GM19238 (cell line): ENCODE measurements around the gene JMJD1C.
"Not testable (repeated sequence)": the region's sequence is repeated elsewhere in the genome, so short reads cannot be mapped to it uniquely, and the experiment has no call there.

ENCODE experiments used
- DNase-seq: peaks from one replicate; pipeline ENCODE4 v3.0.0; 2011; ENCODE audit warnings: low spot score; ENCODE audit not compliant: insufficient read length

The JMJD1C gene

DNA sequence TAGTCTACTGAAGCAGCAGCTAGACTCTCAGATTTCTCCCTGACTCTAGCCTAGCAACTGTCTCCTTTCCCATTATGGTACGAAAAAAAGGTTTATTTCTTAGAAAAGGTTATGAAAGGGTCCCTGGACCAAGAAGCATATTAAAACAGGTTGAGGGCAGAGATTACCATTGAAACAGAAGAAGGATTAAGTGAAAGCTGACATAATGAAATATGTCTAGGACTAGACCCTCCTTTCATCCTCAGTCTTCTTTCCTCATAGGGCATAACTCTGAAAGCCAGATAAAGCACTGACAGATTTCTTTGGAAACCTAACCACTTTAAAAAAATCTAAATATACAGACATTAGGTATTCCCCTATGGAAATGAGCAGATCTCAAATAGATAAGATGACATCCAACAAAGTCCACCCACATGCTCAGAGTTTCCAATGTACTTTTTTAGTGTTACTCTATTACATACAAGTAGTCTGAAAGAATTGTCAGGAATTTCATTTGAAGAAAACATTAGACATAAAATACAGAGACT lies 58.6 kb downstream of the JMJD1C start:
- DNase-seq = no peak

DNA sequence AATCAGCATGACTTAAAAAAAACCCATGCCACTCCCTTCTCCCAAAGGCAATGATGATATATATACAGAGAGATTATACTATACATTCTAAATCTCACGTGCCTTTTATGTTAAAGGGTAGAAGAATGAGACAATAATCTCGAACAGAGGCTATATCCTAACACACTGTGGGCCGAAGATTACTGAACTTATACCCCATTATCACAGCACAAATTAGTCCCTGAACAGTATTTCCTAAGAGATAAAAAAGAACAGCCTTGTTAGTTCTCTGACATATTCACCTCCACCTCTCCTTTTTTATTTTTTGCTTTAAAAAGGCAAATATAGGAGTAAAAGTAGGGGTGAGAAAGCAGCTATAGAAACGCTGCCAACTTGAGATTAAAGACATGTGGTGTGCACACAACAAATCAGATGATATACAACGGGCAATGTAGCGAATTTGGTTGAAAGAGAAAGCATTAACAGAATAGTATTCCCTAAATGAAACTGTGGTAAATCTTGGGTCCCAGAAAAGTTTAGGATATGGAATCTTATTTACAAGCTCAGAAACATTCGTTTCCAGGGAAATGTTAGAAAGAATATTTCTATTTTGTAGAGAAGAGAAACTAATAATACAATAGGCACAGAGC lies 69.5 kb downstream of the JMJD1C start:
- no peak for DNase-seq

DNA sequence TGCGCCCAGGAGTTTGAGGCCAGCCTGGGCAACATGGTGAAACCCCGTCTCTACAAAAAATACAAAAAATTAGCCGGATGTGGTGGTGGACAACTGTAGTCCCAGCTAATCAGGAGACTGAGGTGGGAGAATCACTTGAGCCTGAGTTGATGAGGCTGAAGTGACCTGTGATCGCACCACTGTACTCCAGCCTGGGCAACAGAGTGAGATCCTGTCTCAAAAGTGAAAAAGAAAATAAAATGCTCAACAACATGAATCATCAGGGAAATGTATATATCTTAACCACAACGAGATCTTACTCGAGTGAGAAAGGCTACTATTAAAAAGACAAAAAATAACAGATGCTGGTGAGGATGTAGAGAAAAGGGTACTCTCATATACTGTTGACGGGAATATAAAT lies 72.7 kb downstream of the JMJD1C start:
- no peak for DNase-seq

DNA sequence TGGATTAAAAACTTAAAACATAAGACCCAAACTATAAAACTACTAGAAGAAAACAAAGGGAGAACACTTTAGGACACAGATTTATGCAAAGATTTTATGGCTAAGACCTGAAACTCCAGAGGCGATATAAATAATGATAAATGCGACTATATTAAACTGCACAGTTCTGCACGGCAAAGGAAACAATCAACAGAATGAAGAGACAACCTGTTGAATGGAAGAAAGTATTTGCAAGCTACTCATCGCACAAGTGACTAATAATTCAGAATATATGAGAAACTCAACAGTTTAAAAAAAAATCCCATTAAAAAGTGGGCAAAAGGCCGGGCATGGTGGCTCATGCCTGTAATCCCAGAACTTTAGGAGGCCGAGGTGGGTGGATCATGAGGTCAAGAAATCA lies 73.6 kb downstream of the JMJD1C start:
- DNase-seq = no peak

DNA sequence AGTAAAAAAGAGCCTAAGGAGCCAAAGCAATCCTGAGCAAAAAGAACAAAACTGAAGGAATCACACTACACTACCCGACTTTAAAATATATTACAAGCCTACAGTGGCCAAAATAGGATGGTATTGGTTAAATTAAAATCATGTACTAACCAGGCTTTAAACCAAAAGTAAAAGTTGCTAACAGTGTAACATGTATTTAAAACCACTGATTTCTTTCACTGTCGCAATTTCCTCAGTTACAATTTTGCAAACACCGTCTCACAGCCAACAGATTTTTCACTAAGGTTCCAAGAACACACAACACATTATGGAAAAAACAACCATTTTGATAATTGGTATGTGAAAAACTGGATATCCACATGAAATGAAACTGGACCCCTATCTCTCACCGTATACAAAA lies 74.0 kb downstream of the JMJD1C start:
- DNase-seq = no peak

DNA sequence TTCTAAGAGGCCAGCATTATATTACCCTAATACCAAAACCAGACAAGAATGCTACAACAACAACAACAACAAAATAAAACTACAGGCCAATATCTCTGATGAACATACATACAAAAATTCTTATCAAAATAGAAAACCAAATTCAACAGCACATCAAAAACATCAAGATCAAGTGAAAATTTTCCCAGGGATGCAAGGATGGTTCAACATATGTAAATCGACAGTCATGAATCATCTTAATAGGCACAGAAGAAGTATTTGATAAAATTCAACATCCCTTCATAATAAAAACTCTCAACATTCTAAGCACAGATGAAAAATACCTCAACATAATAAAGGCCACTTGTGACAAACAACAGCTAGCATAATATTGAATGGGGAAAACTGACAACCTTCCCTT lies 75.3 kb downstream of the JMJD1C start:
- DNase-seq = no peak

DNA sequence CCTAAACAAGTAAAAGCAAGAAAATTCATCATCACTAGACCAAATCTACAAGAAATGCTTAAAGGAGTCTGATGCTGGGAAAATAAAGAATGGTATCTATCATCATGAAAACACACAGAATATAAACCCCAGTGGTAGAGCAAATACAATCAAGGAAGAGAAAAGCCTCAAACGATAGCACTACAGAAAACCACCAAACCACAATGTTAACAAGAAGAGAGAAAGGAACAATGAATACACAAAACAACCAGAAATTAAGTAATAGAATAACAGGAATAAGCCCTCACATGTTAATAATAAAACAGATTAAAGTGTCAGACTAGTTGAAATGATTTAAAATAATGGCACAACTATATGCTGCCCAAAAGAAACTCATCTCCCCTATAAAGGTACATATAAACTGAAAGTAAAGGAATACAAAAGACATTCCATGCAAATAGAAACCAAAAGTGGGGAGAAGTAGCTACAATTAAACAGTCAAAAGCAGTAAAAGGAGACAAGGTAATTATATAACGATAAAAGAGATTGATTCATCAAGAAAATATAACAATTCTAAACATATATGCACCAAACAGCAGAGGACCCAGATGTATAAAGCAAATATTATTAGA lies 77.3 kb downstream of the JMJD1C start:
- no peak for DNase-seq

DNA sequence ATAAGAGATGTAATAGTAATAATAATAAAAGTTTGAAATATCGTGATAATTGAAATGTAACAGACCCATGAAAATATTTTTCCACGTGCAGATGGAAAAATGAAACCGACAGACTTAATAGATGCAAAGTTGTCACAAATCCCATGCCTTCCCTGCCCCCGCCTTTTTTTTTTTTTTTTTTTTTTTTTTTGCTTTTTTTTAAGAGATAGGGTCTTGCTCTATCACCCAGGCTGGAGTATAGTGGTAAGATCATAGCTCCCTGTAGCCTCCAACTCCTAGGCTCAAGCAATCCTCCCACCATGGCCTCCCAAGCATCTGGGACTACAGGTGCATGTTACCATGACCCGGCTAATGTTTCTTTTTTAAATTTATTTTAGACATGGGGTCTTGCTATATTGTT lies 80.5 kb downstream of the JMJD1C start:
- no peak for DNase-seq

DNA sequence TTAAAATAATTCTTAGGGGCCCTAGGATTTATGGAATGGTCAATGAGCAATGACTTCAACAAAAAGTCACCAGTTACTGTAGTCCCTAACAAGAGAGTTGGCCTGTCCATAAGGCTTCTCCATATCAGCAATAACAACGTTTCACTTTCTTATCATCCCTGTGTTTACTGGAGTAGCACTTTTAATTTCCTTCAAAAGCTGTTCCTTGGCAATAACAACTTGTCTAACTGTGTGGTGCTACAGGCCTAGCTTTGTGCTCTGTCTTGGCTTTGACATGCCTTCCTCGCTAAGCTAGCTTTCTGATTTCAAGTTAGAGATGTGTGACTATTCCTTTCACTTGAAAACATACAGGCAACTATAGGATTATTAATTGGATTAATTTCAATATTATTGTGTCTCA lies 81.1 kb downstream of the JMJD1C start:
- DNase-seq = no peak

DNA sequence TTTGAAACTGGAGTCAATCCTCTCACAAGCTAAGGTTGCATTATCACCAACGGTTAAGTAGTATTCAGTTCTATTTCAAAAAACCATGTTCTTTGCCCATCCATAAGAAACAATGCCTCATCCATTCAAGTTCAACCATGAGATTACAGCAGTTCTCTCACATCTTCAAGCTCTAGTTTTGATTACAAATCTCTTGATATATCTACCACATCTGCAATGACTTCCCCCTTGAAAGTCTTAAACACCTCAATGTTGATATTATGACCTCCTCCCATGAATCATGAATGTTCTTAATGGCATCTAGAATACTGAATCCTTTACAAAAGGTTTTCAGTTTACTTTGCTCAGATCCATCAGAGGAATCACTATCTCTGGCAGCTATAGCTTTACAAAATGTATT lies 81.8 kb downstream of the JMJD1C start:
- DNase-seq = no peak

DNA sequence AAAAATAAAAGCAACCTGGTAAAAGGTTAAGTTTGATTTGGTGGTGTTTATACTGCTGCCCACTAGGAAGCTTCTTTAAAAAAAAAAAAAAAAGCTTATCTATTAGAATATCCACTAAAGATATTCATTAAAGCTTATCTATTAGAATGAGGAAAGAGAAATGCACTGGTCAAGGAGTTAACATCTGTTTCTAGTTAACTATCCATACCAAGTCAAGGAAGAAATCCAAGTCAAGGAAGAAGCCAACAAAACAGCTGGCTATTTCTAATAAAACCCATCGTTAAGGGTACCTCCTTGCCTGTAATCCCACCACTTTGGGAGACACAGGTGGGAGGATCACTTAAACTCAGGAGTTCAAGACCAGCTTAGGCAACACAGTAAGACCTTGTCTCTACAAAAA lies 82.6 kb downstream of the JMJD1C start:
- no peak for DNase-seq

DNA sequence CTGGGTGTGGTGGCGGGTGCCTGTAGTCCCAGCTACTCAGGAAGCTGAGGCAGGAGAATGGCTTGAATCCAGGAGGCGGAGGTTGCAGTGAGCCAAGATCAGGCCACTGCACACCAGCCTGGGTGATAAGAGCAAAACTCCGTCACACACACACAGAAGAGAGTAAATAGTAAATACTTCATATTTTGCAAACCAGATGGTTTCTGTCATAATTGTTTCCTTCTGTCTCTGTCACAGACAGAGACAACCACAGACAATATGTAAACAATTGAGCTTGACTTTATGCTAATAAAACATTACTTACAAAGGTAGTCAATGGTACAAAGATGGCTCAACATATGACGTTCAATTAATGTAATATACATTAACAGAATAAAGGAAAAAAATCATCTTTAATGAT lies 83.7 kb downstream of the JMJD1C start:
- DNase-seq = no peak

DNA sequence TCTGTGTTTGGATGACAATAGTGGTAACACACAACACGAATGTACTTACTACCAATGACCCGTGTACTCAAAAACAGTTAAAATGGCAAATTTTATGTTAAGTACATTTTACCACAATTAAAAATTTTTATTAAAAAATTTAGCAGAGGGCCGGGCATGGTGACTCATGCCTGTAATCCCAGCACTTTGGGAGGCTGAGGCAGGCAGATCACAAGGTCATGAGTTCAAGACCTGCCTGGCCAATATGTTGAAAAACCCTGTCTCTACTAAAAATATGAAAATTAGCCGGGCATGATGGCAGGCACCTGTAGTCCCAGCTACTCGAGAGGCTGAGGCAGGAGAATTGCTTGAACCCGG lies 88.5 kb downstream of the JMJD1C start:
- DNase-seq = not testable (repeated sequence)

DNA sequence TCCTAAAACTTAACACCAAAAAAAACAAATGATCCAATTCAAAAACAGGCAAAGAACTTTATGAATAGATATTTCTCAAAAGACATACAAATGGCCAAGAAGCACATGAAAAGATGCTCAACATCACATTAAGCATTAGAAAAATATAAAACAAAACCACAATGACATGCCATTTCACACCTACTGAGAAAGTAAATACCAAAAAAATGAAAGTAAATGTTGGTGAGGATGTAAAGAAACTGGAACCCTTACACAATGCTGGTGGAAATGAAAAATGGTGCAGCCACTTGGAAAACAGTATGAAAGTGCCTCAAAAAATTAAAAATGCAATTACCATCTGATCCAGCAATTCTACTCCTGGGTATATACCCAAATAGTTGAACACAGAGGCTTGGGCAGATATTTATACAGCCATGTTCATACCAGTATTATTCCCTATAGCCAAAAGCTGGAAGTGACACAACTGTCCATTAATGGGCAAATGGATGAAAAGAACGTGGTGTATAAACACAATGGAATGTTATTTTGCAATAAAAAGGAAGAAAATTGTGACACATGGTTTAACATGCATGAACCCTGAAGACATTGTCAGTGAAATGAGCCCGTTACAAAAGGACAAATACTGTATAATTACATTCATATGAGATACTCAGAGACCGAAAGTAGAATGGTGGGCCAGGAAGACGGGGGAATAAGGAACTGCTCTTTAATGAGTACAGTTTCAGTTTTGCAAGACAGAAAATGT lies 89.0 kb downstream of the JMJD1C start:
- peak; percentile 16 for DNase-seq

DNA sequence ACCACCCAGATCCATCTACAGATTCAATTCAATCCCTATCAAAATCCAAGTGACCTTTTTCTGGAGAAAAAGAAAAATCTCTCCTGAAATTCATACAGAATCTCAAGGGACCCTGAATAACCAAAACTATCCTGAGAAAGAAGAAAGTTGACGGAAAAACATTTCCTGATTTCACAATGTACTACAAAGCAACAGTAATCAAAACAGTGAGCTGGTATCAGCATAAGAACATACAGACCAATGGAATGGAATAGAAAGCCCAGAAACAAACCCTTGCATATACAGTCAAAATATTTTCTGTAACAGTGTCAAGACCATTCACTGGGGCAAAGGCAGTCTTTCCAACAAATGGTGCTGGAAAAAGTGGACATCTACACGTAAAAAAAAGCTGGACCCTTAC lies 89.9 kb downstream of the JMJD1C start:
- no peak for DNase-seq

DNA sequence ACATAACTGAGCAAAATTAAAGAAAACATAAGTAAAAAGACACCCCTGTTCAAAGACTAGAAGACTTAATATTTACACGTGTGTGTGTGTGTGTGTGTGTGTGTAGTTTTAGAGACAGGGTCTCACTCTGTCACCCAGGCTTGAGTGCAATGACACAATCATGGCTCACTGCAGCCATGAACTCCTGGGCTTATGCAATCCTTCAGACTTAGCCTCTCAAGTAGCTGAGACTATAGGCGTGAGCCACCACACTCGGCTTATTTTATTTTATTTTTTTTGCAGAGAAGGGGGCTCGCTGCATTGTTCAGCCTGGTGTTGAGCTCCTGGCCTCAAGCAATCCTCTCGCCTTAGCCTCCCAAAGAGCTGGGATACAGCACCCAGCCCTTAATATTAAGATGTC lies 90.3 kb downstream of the JMJD1C start:
- DNase-seq = no peak

DNA sequence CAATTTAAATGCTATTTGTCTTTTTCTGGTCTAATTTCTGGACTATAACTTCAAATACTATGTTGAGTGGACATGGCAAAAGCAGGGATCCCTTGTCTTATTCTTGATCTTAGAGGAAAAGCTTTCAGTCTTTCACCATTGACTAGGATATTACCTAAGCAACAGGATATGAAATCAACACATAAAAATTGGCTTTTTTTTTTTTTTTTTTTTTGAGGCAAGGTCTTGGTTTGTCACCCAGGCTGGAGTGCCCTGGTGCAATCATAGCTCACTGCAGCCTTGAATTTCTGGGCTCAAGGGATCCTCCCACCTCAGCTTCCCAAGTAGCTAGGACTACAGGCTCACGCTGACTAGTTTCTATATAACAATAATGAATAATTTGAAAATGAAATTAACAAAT lies 90.8 kb downstream of the JMJD1C start:
- DNase-seq = no peak

DNA sequence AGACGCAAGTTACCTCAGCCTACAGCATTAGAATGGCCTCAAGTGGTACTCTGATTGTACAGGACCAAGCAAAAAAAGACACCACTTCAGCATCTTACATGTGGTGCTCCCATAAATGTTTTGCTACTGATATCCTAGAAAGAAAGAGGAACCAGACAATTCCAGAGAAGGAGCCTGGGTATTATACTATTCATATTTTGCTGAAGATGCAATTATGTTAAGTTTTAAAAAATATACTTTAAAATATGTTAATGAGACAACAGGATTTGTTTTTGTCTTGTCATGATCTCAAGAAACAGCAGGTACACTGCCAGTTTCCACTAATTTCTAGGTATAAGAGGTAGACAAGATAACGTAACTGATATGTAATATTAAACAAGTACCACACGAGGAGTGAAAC lies 92.6 kb downstream of the JMJD1C start:
- DNase-seq = no peak

DNA sequence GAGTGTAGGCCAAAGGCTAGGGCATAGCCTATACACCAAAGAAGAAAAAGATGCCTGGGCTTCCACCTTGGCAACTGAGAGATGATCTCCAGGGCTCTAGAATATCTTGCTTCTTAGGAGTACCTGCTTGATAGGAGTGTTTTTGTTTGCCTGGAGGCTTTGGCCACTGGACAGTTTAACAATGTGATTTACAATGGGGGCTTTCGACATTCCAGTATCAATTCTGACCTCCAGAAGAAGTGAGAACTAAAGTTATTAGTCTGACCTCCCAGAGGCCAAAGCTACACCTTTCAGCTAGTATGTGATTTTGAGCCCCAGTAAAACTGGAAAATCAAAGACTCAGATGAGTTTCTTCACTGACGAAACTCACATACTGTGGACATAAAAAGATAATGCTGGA lies 96.1 kb downstream of the JMJD1C start:
- no peak for DNase-seq

DNA sequence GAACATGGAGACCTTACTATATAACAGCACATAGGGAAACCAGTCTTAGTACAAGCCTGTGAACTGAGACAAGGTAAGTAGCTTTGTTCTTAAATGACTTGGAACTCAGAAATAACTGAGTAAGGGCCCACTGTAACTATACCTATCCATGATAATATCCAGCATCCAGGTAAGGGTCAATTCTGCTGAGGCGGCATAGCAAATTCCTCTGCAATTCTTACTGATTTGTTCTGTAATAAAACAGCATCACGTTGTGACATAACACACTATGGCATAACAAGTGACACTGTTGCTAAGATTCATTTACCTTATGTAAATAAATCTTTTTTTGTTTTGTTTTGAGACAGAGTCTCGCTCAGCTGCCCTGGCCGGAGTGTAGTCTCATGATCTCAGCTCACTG lies 97.4 kb downstream of the JMJD1C start:
- no peak for DNase-seq

DNA sequence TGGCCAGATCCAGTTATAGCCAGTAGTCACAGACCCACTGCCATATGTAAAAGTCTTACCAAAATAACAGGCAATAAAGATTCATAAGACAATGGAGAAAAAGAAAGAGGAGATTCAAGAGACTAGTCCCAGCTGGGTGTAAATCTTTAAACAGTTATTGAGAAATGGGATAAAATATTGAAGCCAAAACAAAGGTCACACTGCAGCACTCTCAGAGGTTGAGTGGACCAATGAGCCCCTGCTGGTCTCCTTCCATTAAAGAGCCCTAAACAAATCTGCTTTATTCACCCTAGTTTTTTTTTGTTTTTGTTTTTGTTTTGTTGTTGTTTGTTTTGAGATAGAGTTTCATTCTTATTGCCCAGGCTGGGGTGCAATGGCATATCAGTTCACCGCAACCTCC lies 98.8 kb downstream of the JMJD1C start:
- DNase-seq = no peak

DNA sequence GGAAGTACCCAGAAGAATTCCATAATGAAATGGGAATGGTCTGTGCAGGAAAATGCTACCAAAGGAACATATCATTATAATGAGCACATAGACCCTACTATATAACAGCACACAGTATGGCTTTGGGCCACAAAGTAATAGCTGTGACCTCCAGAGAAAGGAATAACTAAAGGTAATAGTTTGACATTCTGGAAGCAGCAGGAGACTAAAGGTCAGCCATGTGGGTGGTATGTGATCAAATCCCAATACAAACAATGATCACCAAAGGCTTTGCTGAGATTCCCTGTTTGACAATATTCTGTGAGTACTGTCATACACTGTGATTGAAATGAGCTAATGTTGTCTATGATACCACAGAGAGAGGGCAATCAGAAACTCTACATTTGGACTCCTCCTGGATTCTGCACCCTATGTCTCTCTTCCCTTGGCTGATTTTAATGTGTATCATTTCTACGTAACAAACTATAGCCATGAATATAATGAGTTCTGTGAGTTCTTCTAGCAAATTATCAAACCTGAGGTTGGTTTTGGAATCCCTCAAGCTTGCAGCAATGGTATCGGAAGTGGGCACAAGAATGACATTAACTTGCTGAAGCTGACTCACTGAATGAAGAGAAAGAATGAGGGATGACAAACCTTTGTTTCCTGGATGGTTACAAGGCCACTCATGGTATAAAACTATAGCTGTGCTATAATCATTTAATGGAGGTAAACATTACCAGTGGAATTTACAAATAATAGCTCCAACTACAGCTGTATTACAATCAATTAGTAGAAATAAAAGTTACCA lies 99.6 kb downstream of the JMJD1C start:
- DNase-seq = no peak
